ENCODE results near the gene PDZD4.

Gene PDZD4

DNA sequence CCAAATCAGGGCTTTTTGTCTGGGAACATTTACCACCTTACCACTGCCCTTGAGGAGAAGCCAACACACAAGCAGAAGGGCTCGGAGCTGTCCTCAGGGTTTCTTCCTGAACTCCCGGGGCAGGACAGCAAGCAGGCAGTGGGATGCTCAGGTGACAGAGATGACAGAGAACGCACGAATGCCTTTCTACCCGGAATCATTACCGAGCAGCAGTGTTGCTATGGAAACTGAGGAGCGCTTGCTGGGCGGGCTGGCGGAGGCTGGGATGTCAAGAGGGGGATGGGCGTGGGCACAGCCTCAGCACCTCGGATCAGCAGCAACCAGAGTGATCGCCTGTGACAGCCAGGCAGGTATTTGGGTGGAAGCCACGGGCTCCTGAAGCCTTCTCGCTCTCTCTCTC, 18.1 kb downstream of the PDZD4 start:
- H3K4me3 ChIP-seq (ENCODE audit: control insufficient read depth, low read depth, low read length) = no peak overlapping the region
- DNase-seq (ENCODE audit: low read depth) = no peak
- TF ChIP-seq, protein P1, sequence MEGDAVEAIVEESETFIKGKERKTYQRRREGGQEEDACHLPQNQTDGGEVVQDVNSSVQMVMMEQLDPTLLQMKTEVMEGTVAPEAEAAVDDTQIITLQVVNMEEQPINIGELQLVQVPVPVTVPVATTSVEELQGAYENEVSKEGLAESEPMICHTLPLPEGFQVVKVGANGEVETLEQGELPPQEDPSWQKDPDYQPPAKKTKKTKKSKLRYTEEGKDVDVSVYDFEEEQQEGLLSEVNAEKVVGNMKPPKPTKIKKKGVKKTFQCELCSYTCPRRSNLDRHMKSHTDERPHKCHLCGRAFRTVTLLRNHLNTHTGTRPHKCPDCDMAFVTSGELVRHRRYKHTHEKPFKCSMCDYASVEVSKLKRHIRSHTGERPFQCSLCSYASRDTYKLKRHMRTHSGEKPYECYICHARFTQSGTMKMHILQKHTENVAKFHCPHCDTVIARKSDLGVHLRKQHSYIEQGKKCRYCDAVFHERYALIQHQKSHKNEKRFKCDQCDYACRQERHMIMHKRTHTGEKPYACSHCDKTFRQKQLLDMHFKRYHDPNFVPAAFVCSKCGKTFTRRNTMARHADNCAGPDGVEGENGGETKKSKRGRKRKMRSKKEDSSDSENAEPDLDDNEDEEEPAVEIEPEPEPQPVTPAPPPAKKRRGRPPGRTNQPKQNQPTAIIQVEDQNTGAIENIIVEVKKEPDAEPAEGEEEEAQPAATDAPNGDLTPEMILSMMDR (IDR thresholded peaks at IDR 0.05; ENCODE audit: control insufficient read depth, insufficient read depth, low read depth, low read length, missing control alignments) = no peak

DNA sequence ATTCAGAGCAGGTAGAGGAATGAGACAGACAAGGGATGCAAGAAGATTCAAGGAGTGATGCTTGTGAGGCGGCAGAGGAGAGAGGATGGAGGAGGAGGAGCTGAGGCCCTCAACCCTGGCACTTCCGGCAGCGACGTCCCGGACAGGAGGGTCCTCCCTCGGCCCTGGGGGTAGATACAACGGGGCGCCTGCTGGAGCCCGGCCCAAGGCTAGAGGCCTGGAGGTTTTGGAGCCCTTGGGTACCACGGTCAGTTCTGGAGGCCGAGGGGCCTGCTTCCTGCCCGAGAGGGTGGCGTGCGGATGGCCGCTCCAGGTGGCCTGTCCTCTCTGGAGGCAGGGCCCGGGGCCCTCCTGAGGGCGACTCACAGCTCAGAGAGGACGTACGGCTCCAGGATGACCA, 22.4 kb downstream of the PDZD4 start:
- H3K4me3 ChIP-seq (ENCODE audit: control insufficient read depth, low read depth, low read length) = no peak overlapping the region
- no peak for DNase-seq (ENCODE audit: low read depth)
- TF ChIP-seq, protein P1 (IDR thresholded peaks at IDR 0.05; ENCODE audit: control insufficient read depth, insufficient read depth, low read depth, low read length, missing control alignments) = no peak

GRCh38 chrX:153806999-153807575, 23.3 kb downstream of the PDZD4 start:
- TF ChIP-seq, protein P1 (IDR thresholded peaks at IDR 0.05; ENCODE audit: control insufficient read depth, insufficient read depth, low read depth, low read length, missing control alignments) = no peak
- no peak overlapping the region for H3K4me3 ChIP-seq (ENCODE audit: control insufficient read depth, low read depth, low read length)
- no peak for DNase-seq (ENCODE audit: low read depth)

DNA sequence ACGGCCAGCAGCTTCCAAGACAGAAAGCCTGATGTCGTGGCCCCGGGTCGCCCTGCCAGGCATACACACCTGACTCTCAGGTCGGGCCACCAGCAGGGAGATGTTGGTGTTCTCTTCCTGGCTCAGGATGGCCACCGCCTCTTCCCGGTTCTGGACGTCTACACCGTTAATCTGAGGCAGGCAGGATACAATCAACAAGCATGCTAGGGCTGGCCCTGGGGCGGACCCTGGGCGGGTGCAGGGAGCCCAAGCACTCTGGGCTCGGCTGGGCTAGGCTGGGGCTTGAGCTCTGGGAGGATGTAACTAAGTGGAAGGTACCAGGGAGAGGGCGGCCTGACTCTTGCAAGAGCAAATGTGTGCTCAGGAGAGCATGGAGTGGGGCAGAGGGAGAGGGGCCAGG, 24.9 kb downstream of the PDZD4 start:
- TF ChIP-seq, protein P1 (IDR thresholded peaks at IDR 0.05; ENCODE audit: control insufficient read depth, insufficient read depth, low read depth, low read length, missing control alignments) = no peak
- no peak overlapping the region for H3K4me3 ChIP-seq (ENCODE audit: control insufficient read depth, low read depth, low read length)
- no peak for DNase-seq (ENCODE audit: low read depth)

DNA sequence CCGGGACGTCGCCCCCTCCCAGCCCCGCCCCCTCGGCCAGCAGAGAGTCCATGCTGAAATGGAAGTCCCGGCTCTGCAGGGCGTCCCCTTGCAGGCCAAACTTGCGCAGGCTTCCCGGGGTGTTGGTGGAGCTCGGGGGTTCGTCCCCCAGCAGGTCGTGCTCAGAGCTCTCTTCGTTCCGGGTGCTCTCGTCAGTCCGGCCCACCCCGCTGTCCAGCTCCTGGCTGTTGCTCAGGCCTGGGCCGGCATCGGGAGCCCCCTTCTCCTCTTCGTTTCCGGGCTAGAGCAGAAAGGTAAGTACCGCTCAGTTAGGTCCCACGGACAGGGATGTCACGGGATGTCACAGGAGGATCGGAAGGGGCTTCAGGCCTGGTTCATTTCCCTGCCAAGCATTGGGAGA, 25.7 kb downstream of the PDZD4 start:
- no peak for DNase-seq (ENCODE audit: low read depth)
- no peak overlapping the region for H3K4me3 ChIP-seq (ENCODE audit: control insufficient read depth, low read depth, low read length)
- TF ChIP-seq, protein P1 (IDR thresholded peaks at IDR 0.05; ENCODE audit: control insufficient read depth, insufficient read depth, low read depth, low read length, missing control alignments) = no peak

DNA sequence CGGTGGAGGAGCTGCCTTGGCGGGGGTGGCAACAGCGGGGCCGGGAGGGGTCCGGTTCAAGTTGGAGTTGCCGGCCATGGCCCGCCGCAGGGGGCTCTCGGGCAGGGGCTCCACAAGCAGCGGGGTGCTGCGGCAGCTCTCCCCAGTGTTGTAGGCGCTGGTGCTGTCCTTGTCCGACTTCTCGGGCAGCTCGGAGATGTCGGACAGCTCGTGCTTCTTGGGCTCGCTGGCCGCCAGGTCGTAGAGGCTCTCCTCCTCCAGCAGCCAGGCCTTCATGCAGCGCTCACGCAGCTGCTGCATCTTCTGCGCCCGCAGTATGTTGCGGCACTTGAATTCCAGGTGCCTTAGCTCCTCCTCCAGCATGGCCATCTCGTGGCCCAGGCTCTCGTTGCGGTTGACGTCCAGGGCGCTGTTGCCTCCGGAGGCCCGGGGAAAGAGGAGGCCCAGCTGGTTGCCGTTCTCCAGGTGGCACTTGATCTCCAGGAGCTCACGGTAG, 26.2 kb downstream of the PDZD4 start:
- DNase-seq (ENCODE audit: low read depth) = no peak
- TF ChIP-seq, protein P1 (IDR thresholded peaks at IDR 0.05; ENCODE audit: control insufficient read depth, insufficient read depth, low read depth, low read length, missing control alignments) = no peak
- H3K4me3 ChIP-seq (ENCODE audit: control insufficient read depth, low read depth, low read length) = no peak overlapping the region

All from AG09309 (cell line).